GM21619 (cell line): ENCODE results near the gene VWA5B1.

ENCODE experiments used
- ATAC-seq: cut with Tn5 transposase; IDR thresholded peaks from one replicate; pipeline ENCODE4 v1.9.1; 2021; ENCODE audit not compliant: unreplicated experiment

The VWA5B1 gene

DNA sequence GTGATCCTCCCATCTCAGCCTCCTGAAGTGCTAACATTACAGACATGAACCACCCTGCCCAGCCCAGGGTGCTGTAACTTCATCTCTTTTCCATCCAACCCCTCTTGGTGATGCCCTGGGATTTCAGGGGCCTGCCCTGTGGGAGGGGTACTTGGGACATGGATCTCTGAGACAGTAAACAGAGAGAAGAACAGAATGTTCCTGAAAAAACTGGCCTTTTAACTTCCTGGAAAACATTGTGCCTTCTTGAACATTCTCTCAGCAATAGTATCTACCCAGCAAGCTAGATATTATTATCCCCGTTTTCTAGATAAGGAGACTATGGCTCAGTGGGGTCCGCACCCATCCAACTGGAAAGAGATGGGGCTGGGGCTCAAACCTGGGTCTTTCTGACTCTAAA is 57.0 kb downstream of the VWA5B1 start:
- ATAC-seq = no peak

DNA sequence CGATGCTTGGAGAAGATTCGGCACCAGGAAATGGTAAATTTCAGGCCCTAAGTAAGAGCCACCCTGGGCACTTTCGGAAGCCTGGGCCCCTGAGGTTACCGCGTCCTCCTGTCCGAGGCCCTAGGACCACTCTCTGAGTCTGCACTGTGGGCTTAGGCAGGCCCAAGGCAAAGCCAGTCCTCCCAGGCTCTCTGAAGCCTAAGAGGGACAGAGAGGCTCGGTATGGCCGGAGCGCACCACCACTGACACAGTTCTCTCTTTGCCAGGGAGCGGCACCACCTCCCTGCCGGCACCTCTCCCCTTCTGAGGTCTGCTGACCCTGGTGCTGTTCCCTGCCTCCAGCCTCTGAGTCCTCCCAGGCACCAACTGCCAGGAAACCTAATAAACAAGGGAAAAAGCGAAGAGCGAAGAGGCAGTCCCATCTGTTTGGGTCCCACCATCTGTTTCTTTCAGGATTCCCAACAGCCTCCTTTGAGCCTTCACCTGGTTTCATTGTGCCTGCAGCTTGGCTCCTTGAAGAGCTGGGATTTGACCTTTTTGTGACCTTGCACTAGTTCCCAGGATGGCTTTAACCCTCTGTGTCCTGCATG is 57.7 kb downstream of the VWA5B1 start:
- ATAC-seq = no peak

DNA sequence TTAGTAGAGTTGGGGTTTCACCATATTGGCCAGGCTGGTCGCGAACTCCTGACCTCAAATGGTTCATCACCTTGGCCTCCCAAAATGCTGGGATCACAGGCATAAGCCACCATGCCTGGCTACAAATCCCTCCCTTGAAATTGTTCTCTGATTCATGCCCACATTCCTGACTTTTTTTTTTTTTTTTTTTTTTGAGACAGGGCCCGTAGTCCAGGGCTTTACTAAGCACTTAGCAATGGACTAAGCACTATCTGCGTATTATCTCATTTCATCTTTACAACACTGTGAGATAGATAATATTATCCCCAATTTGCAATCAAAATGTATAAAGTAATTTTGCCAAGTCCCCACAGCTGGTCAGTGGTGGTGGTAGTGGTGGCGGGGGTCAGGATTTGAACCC is 58.9 kb downstream of the VWA5B1 start:
- ATAC-seq = no peak

DNA sequence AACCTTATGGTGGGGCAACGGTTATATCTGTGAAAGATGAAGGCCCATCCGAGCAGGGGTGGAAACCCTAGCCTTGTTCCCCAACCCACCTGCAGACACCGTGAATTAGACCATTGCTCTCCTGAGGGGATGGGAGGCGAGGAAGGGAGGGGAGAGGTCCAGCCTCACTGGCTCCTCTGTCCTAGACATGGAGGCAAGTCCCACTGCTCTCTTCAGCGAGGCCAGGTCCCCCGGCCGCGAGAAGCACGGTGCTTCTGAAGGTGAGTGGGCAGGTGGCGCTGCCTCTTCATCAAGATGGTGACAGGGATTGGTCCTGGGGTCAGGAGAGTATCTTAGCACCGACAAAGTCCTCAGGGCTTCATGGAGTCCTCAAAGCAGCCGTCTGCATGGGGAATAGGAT is 59.3 kb downstream of the VWA5B1 start:
- no peak for ATAC-seq

DNA sequence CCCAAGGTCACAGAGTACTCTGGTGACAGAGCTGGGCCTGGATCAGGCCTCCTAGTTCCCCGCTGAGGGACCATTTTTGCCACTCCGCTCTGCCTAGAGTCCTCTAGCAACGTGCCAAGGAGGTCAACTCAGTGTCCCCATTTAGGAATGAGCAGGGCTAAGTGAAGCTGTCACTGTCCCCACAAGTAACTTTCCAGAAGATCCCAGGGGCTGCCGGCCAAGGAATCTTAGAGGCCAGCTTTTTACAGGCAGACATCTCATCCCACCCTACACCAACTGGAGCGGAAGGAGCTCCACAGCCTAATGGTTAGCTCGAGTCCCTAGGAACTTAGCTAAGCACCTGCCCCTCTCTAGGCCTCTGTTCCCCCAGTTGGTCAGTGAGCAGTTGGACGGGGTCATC is 59.7 kb downstream of the VWA5B1 start:
- ATAC-seq = no peak

GRCh38 chr1:20351911-20352701 is 61.4 kb downstream of the VWA5B1 start:
- ATAC-seq = no peak

DNA sequence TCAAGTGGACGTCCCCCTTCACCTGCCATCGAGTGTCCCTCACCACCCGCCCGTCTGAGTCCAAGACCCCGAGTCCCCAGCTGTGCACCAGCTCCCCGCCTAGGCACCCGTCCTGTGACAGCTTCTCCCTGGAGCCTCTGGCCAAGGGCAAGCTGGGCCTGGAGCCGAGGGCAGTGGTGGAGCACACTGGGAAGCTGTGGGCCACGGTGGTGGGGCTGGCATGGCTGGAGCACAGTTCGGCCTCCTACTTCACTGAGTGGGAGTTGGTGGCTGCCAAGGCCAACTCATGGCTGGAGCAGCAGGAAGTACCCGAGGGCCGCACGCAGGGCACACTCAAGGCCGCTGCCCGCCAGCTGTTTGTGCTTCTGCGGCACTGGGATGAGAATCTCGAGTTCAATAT is 63.2 kb downstream of the VWA5B1 start:
- no peak for ATAC-seq

- no peak for ATAC-seq
Observed at GRCh38 chr1:20354610-20355009, 63.9 kb downstream of the VWA5B1 start.

DNA sequence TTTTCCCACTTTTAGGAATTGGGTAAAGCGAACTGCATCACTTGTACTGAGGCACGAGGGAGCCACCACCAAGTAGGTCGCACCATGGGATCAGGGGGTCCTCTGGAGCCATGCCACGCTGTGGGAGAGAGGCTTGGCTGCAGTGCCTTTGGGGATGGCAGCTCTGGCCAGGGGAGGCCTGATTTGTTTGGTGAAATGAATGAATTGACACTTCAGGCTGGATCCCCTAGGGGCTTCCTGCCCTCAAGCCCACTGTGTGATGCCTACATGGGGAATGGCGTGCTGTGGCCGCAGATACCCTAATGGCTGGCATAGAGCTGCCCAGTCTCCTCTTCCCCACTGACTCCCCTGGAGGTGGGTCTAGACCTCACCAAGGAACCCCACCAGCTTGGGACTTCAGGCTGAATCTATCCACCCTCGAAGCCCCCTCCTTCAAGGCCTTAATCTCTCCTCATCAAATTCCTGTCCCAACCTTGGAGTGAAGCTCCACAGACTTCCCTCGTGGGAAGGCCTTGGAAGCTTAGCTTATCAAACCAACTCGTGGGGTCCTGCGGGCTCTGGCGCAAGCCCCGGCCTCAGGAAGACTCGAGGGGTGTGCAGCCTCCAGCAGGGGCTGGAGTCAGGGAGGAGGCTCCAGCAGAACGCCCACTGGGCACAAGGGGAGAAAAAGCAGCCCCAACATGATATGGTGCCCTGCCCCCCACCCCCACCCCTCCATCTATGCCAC is 64.6 kb downstream of the VWA5B1 start:
- no peak for ATAC-seq

DNA sequence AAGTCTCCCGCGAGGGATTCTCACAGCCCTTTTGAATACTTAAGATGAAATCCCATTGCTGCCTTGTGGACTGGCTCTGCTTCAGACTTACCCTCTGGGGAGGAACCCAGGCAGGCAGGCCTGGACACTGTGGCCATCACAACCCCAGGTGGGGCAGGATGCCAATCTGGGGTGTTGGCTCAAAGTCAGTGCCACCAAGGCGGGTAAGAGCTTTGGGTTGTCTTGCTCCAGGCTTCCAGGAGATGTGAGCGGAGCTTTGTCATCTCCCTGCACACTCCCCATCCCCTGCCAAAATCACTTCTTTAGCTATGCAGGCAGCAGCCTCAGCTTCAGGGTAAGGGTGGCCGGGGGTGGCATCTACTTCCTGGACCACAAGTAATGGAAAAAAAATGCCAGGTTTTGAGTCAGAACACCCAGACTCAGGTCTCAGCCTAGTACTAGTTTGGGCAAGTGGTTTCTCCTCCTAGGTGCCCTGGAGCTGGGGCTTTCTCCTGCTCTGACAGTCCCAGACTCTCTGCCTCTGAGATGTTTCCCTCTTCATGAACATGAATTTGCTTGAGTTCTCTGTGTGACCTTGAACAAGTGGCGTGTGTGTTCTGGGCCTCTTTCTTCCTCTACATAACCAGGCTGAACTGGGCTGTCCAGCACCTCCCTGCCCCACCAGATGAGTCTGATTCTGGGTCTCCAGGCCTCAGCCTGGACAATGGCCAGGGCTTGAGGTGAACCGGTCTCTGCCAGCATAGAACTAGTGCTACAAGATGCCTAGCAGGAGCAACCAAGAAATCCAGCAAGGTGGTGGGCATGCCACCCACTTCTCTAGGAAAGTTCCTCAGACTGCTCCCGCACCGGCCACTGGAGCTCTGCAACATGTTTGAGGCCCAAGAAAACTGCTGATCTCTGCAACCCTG is 65.4 kb downstream of the VWA5B1 start:
- no peak for ATAC-seq

GRCh38 chr1:20356850-20357459 is 66.3 kb downstream of the VWA5B1 start:
- no peak for ATAC-seq

GRCh38 chr1:20357796-20358195 is 67.1 kb downstream of the VWA5B1 start:
- ATAC-seq = no peak

- ATAC-seq = no peak
Observed at GRCh38 chr1:20358761-20359263, 68.1 kb downstream of the VWA5B1 start.

DNA sequence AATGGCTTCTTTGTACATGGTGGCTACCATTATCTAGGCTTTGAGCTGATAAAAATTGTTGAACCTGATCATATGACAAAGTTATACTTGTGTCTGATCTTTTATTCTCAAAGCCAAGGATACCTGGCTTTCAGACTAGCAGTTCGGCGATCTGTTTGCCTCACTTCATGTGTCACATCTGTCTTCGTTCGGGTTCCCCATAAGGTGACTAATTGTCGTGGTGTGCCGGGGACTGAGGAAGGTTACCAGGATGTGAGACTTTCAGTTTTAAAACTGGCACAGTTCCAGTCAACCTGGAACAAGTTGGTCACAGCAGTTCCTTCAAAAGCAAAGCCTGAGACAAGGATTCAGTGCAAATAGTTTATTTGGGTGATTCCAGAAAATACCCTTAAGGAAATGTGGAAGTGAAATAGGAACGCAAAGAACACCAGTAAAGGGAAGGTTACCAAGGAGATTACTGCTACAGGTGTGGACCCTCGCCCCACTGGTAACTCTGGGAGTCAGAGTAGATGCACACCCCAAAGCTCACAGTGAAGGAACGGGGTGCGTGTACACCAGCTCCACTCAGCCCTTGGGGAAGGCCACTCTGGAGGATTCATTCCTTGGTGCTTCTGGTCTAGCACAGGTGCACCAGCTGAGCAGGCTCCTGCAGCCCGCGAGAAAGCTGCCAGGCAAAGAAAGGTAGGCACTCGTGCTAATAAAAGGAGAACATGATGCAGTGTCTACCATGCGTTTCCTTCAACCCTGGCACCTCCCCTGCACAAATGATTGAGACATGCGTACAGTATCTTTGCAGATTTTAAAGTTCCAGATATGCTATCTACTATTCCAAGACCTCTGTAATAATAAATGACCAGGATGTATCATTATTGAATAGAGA is 69.0 kb downstream of the VWA5B1 start:
- ATAC-seq = no peak

- ATAC-seq = no peak
Observed at GRCh38 chr1:20361401-20361800, 70.7 kb downstream of the VWA5B1 start.

DNA sequence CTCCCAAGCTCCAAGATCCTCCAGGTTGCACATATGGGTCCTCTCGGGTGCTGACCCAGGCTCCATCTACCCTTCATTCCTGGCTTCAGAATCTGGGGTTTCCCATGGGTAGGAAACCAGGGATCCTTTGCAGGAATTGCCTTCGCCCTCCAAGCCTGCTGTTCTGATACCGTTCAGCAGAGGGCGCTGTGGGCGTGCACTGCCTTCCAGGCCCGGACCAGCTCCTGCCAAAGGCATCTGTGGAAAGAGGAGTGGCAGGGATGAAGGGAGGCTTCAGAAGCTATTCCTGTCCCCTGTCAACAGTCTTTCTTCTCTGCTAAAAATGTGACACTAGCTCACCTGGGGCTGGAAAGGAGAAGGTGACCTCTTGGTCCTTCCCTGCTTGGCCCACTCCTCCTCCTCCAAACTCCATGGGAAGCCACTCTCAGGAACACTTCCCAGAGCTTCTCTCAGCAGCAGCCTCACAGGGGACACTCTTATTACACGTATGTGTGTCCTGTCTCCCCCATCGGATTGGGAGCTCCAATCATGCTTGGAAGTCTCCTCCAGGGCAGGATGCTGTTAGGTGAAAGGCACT is 71.2 kb downstream of the VWA5B1 start:
- no peak for ATAC-seq

GRCh38 chr1:20362856-20363255 is 72.2 kb downstream of the VWA5B1 start:
- no peak for ATAC-seq

GRCh38 chr1:20365421-20366055 is 74.9 kb downstream of the VWA5B1 start:
- ATAC-seq = no peak

GRCh38 chr1:20366056-20366462 is 75.4 kb downstream of the VWA5B1 start:
- ATAC-seq = no peak
